ENCODE measurements around the gene RBM5. TPM values are rescaled to one million over a fixed set of nuclear protein-coding genes. Genes with fewer than 3 reads are reported as not detected.

Gene RBM5
- total RNA-seq, 1 donor from 2014 or later = 213 TPM

- no peak overlapping the region for H3K27ac Mint-ChIP-seq (ENCODE audit: unreplicated experiment)
These were observed 58.7 kb downstream of the RBM5 start for GRCh38 chr3:50147447-50147846.

DNA sequence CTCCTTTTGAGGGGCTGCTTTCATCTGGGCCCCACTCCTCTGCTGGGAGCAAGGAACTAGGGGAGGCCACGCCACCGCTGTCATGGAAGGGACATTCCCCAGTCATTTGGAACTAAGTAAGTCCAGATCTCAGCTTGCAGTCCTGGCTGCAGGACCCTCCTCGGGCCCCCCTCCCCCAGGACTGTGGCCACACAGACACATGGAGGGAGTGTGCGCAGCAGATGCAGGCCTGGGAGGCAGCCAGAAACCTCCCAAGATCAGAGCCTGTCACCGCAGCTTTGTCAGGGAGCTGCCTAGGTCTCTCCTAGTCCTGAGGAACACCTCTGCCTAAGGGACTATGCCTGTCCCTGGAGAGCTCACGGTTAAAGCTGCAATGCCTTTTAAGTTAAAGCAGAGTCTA lies 59.1 kb downstream of the RBM5 start:
- H3K27ac Mint-ChIP-seq (ENCODE audit: unreplicated experiment) = no peak overlapping the region
- H3K4me1 Mint-ChIP-seq (ENCODE audit: unreplicated experiment) = peaks cover 8% of the 10 kb centered on the region
- DNase-seq (ENCODE audit: extremely low spot score, unreplicated experiment) = no peak
- no peaks in the 10 kb centered on the region for H3K9me3 Mint-ChIP-seq (ENCODE audit: unreplicated experiment)
- no peak overlapping the region for H3K4me3 Mint-ChIP-seq (ENCODE audit: unreplicated experiment)
- no peaks in the 10 kb centered on the region for H3K27me3 Mint-ChIP-seq (ENCODE audit: unreplicated experiment)
- no peaks in the 10 kb centered on the region for H3K36me3 Mint-ChIP-seq (ENCODE audit: unreplicated experiment)
- TF ChIP-seq CTCF (IDR thresholded peaks at IDR 0.05) = no peak

More at GRCh38 chr3:50147447-50147846, 58.7 kb downstream of the RBM5 start:
- no peak for DNase-seq (ENCODE audit: extremely low spot score, unreplicated experiment)
- Mint-ChIP-seq H3K27me3 (ENCODE audit: unreplicated experiment) (peaks cover under 1% of the 10 kb centered on the region), H3K9me3 (ENCODE audit: unreplicated experiment) (no peaks in the 10 kb centered on the region), H3K36me3 (ENCODE audit: unreplicated experiment) (no peaks in the 10 kb centered on the region), H3K4me3 (ENCODE audit: unreplicated experiment) (no peak overlapping the region), H3K4me1 (ENCODE audit: unreplicated experiment) (peaks cover 8% of the 10 kb centered on the region)
- TF ChIP-seq CTCF (IDR thresholded peaks at IDR 0.05) = no peak

DNA sequence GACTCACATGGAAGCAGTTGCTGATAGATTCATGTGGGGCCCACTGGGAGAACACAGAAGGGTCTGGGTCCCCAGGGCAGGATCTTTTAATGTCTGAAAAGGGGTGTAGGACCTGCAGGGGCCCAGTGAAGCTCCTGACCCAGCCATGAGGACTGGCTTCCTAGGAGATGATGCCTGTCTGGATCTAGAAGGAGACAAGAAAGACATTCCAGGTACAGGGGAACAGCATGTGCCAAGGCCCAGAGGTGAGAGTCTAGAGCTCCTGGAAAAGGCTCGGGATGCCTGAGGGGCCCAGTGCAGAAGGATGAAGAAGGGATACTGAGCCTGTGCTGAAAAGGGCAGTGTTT lies 61.7 kb downstream of the RBM5 start:
- Mint-ChIP-seq H3K4me1 (ENCODE audit: unreplicated experiment) (peaks cover 17% of the 10 kb centered on the region), H3K36me3 (ENCODE audit: unreplicated experiment) (no peaks in the 10 kb centered on the region), H3K27me3 (ENCODE audit: unreplicated experiment) (peaks cover 13% of the 10 kb centered on the region), H3K9me3 (ENCODE audit: unreplicated experiment) (no peaks in the 10 kb centered on the region), H3K27ac (ENCODE audit: unreplicated experiment) (peak overlapping the region; percentile 40), H3K4me3 (ENCODE audit: unreplicated experiment) (no peak overlapping the region)
- DNase-seq (ENCODE audit: extremely low spot score, unreplicated experiment) = no peak
- no peak for TF ChIP-seq CTCF (IDR thresholded peaks at IDR 0.05)

DNA sequence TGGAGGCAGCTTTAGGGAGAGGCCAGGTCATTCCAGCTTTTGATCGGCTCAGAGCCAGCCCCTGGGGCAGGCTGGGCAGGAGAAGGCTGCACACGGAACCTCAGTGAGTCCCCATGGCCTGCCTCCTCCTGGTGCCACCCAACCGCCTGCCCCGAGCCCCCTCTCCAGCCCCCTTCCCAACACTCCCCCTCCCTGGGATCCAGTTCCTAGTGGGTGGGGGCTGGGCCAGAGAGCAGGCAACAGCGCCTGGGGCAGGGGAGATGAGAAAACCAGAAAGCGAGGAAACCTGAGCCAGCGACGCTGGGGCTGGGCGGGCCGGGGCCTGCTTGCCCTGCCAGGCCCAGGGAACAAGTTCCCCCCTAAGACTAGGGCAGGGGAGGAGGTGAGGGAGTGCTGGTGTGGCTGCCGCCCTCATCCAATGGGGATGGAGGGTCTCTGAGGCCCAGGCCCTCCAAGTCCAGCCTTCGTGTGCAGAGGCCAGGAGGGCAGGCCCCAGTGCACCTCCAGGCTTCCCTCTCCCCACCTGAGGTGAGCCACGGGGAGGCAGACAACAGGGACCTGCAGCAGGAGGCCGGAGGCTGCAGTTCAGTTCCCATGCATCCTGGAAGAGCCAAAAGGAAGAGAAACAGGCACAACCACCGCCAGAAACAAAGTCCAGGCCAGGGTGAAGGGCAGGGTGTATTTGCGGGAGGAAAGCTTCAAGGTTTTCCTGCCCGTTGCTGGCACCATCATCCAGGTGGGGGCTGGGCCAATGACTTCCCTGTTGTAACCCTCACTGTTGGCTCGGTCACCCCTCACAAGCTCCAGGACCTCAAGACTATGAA lies 62.4 kb downstream of the RBM5 start:
- Mint-ChIP-seq H3K36me3 (ENCODE audit: unreplicated experiment) (no peaks in the 10 kb centered on the region), H3K27me3 (ENCODE audit: unreplicated experiment) (peaks cover 18% of the 10 kb centered on the region), H3K4me3 (ENCODE audit: unreplicated experiment) (no peak overlapping the region), H3K27ac (ENCODE audit: unreplicated experiment) (peak overlapping the region; percentile 40), H3K9me3 (ENCODE audit: unreplicated experiment) (no peaks in the 10 kb centered on the region), H3K4me1 (ENCODE audit: unreplicated experiment) (peaks cover 23% of the 10 kb centered on the region)
- TF ChIP-seq CTCF (IDR thresholded peaks at IDR 0.05) = no peak
- DNase-seq (ENCODE audit: extremely low spot score, unreplicated experiment) = no peak

GRCh38 chr3:50151728-50152127 lies 63.0 kb downstream of the RBM5 start:
- no peak for TF ChIP-seq CTCF (IDR thresholded peaks at IDR 0.05)
- Mint-ChIP-seq H3K27ac (ENCODE audit: unreplicated experiment) (no peak overlapping the region), H3K27me3 (ENCODE audit: unreplicated experiment) (peaks cover 23% of the 10 kb centered on the region), H3K4me3 (ENCODE audit: unreplicated experiment) (no peak overlapping the region), H3K36me3 (ENCODE audit: unreplicated experiment) (no peaks in the 10 kb centered on the region), H3K9me3 (ENCODE audit: unreplicated experiment) (no peaks in the 10 kb centered on the region), H3K4me1 (ENCODE audit: unreplicated experiment) (peaks cover 28% of the 10 kb centered on the region)
- no peak for DNase-seq (ENCODE audit: extremely low spot score, unreplicated experiment)
